Stimulated activated naive CD8-positive, alpha-beta T cell treated with anti-CD3 and anti-CD28 coated beads, Interleukin-15, Interleukin-2, amounts not matched to agents 100 ng/mL and 50 ng/mL, for 24 hours (primary cell): Measurements from ENCODE around the gene SLC6A15.

ENCODE experiments used
- H3K27ac Mint-ChIP-seq: one replicate; pipeline ENCODE4 v1.8.0; 2021; ENCODE audit warnings: mild to moderate bottlenecking, mixed read lengths
- H3K27me3 Mint-ChIP-seq: one replicate; pipeline ENCODE4 v1.8.0; 2021; ENCODE audit warnings: mixed read lengths
- H3K36me3 Mint-ChIP-seq: one replicate; pipeline ENCODE4 v1.8.0; 2021; ENCODE audit warnings: low read depth, mixed read lengths
- H3K4me1 Mint-ChIP-seq: one replicate; pipeline ENCODE4 v1.8.0; 2021; ENCODE audit warnings: low read depth, mixed read lengths
- H3K4me3 Mint-ChIP-seq: one replicate; pipeline ENCODE4 v1.8.0; 2021; ENCODE audit warnings: mild to moderate bottlenecking, mixed read lengths
- H3K9me3 Mint-ChIP-seq: one replicate; pipeline ENCODE4 v1.8.0; 2021; ENCODE audit warnings: mixed read lengths

Gene SLC6A15

DNA sequence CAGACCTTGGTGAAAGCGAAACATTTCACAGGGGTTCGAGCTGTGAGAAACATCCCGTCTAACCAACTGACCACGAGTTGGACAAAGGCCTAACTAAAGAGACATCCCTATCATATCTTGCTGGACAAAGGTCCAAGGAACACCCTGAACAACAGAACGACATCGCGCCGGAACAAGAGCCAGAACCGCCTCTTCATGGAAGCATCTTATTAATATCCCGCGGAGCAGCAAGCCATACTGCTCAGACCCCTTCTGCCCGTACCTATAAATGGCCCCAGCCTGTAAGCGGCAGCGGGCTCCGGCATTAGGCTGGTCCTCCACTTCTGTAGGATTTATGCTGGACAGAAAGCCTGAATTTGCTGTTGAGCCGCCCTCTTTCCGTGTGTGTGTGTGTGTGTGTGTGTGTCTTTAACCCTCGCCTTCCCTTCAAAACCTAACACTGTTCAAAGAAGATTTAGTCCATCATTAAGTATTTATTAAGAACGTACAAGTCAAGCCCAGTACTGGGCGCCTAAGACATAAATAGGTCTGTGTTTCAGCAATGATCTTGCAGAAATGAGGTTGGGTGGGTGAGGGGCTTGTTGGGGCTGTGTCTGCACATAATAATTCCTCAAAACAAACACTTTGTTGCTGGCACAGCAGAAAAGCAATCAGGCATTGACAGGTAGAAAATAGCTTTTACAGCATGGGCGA is 1.9 kb downstream of the SLC6A15 start:
- no peak overlapping the region for H3K27ac Mint-ChIP-seq
- H3K27me3 Mint-ChIP-seq = peaks cover 43% of the 10 kb centered on the region
- H3K9me3 Mint-ChIP-seq = no peaks in the 10 kb centered on the region
- no peaks in the 10 kb centered on the region for H3K36me3 Mint-ChIP-seq
- H3K4me1 Mint-ChIP-seq = peaks cover 6% of the 10 kb centered on the region
- peak overlapping the region; percentile 67 for H3K4me3 Mint-ChIP-seq

DNA sequence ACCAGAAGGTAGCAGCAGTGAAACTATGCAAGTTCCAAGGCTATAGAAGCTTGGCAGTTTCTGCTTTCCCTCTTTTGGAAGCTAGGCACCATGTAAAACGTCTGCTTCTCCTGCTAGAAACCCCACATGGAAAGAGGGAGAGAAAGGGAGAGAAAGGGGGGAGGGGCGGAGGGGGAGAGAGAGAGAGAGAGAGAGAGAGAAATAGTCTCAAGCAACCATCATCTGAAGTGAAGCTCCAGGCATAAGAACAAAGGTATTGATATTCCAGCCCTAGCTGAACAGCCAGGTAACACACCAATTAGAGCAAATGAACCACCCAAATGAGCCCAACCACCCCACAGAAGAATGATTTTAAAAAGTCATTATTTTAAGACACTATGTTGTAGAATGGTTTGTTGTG is 8.5 kb downstream of the SLC6A15 start:
- H3K9me3 Mint-ChIP-seq = no peaks in the 10 kb centered on the region
- H3K36me3 Mint-ChIP-seq = no peaks in the 10 kb centered on the region
- no peak overlapping the region for H3K27ac Mint-ChIP-seq
- no peaks in the 10 kb centered on the region for H3K27me3 Mint-ChIP-seq
- H3K4me3 Mint-ChIP-seq = no peak overlapping the region
- H3K4me1 Mint-ChIP-seq = no peaks in the 10 kb centered on the region

DNA sequence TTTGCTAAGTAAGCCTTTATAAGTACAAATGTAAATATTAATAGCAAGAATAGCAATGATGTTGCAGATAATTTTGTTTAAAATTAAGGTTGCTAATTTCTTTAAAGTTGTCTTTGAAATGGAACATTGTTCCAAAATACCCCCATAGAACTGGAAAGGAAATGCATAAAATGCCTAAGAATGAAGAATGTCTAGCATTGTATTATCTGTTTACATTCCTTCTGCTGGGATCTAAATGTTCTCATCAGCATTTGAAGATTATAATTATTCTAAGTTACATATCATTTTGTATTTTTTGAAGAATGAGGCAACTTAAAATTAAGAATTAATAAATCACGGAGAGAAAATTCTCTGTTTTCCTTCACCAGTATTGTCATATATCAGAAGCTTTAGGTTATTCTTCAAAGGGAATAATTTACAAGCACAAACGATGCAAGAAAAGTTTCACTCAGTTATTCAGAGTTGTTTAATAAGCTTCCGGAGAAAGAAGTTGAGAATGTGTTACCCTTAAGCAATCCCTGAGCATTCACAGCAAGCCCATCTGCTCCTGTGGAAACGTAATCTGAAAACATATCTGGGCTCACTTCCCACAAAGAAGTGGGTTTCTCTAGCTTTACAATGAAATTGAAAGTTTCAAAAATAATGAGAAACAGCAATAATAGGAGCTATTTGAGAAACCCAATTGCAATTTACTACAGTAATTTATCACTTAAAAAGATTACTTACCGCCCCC is 21.3 kb downstream of the SLC6A15 start:
- Mint-ChIP-seq H3K27ac (no peak overlapping the region), H3K4me3 (no peak overlapping the region), H3K36me3 (no peaks in the 10 kb centered on the region), H3K9me3 (no peaks in the 10 kb centered on the region), H3K4me1 (no peaks in the 10 kb centered on the region), H3K27me3 (no peaks in the 10 kb centered on the region)

DNA sequence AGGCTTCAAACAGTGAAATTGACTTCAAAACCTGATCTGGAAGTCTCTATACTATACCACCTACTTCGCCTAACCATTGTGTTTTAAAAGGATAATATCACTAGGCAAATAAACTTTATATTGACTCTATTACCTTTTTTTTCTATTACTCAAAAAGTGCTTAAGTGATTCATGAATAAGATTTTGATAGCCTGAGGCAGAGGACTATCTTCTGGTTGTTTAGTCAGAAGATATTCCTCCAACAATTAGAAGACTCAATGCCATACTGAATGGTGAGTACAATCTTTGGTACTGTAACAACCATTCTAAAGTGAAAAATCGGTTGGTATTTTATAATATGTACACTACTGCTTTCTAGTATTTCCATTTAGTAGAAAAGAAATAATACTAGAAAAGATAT is 22.8 kb downstream of the SLC6A15 start:
- no peaks in the 10 kb centered on the region for H3K4me1 Mint-ChIP-seq
- H3K36me3 Mint-ChIP-seq = no peaks in the 10 kb centered on the region
- no peak overlapping the region for H3K27ac Mint-ChIP-seq
- no peaks in the 10 kb centered on the region for H3K27me3 Mint-ChIP-seq
- H3K4me3 Mint-ChIP-seq = no peak overlapping the region
- no peaks in the 10 kb centered on the region for H3K9me3 Mint-ChIP-seq

DNA sequence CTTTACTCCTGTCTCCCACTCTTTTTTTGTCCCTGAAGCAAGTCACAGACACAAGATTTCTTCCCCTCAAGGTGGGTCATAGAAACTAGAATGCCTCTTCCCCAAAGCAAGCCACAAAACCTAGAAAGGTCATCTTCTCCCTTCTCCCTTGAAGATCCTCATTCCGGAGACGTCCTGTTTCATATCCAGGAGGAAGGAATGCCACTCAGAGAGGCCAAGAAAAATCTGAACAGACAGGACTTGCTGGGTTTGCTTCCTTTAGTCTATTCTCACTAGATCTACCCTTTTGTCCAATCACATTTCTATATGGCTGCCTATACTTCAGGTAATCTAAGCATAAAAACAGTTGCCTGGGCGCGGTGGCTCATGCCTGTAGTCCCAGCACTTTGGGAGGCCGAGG is 23.7 kb downstream of the SLC6A15 start:
- Mint-ChIP-seq H3K27me3 (no peaks in the 10 kb centered on the region), H3K4me1 (no peaks in the 10 kb centered on the region), H3K9me3 (no peaks in the 10 kb centered on the region), H3K4me3 (no peak overlapping the region), H3K36me3 (no peaks in the 10 kb centered on the region), H3K27ac (no peak overlapping the region)

DNA sequence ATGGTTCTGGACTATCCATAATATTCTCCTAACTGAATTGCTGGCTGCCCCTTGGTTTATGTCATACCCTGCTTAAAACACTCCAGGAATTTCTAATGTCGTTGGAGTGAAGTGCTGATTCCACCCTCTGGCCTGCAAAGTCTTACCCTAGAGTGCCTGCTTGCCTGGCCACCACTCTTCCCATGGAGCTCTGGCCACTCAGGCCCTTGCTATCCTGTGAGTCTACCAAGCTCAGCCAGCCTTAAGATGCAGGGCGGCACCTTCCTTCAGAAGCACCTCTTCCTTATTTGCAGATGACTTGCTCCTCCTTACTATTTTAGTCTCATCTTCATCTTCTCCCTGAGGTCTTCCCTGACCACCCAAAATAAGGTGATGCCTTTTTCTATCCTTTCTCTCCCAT is 35.3 kb downstream of the SLC6A15 start:
- Mint-ChIP-seq H3K36me3 (no peaks in the 10 kb centered on the region), H3K9me3 (no peaks in the 10 kb centered on the region), H3K27ac (no peak overlapping the region), H3K27me3 (peaks cover 8% of the 10 kb centered on the region), H3K4me1 (no peaks in the 10 kb centered on the region), H3K4me3 (no peak overlapping the region)

DNA sequence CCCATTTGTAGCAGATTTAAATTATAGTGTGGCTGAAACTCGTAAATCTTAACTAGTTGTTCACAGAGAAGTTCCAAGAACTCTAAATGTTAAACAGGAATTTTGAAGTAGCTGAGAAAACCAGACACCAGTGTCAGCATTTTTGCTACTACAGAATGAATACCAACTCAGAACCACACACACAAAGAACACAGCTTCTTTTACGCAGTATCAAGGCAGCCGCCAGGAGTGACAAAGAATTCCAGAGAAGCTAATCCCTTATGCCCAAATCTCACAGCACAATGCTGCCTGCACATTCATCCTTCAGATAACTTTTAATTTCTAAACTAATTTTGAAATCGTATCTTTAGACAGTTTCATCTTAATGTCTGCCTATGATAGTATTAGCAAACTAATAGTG is 37.4 kb downstream of the SLC6A15 start:
- H3K4me1 Mint-ChIP-seq = no peaks in the 10 kb centered on the region
- H3K36me3 Mint-ChIP-seq = no peaks in the 10 kb centered on the region
- no peak overlapping the region for H3K4me3 Mint-ChIP-seq
- no peaks in the 10 kb centered on the region for H3K9me3 Mint-ChIP-seq
- H3K27me3 Mint-ChIP-seq = peaks cover 8% of the 10 kb centered on the region
- no peak overlapping the region for H3K27ac Mint-ChIP-seq

DNA sequence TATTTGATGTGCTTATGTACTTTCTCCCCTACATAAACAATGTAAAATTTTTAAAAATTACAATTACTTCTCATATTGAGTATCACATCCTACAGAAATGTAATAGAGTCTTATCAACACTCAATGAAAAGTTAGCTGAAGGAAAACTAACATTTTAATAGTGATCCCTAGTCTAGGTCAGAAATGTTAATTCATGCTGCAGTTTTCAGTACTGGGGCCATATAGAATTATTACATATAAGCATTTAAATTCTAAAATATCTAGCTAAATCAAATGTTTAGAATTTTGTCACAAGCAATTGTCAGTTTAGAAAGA is 37.8 kb downstream of the SLC6A15 start:
- Mint-ChIP-seq H3K36me3 (no peaks in the 10 kb centered on the region), H3K27me3 (peaks cover 8% of the 10 kb centered on the region), H3K4me3 (no peak overlapping the region), H3K27ac (no peak overlapping the region), H3K4me1 (no peaks in the 10 kb centered on the region), H3K9me3 (no peaks in the 10 kb centered on the region)

DNA sequence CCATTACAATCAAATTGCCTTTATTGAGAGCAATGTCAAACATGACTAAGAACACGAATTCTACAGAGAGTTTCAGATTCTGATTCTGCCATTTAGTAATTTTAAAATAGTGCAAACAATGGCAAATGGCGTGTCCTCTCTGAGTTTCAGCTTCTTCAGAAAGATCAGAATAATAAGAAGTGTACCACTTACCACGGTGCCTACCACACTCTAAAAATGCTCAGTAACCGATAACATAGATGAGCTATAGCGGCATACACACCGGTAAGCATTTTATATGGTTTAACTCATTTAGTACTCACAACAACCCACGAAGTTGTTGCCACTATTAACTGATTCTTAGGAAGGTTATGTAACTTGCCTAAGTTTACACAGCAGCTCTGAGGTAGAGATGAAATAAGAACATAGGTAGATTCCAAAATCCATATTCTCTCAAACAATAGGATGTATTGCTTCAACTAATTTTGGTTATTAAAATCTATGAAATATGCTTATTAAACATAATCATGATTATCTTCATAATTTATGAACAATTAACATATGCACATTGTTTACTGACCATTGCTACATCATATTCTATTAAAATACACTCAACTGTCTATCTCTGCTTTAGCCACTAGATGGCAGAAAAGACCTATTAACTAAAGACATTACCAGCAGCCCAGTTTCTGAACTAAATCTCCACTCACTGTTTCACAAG is 38.3 kb downstream of the SLC6A15 start:
- H3K27ac Mint-ChIP-seq = no peak overlapping the region
- no peaks in the 10 kb centered on the region for H3K9me3 Mint-ChIP-seq
- no peaks in the 10 kb centered on the region for H3K4me1 Mint-ChIP-seq
- no peaks in the 10 kb centered on the region for H3K36me3 Mint-ChIP-seq
- peaks cover 12% of the 10 kb centered on the region for H3K27me3 Mint-ChIP-seq
- no peak overlapping the region for H3K4me3 Mint-ChIP-seq

DNA sequence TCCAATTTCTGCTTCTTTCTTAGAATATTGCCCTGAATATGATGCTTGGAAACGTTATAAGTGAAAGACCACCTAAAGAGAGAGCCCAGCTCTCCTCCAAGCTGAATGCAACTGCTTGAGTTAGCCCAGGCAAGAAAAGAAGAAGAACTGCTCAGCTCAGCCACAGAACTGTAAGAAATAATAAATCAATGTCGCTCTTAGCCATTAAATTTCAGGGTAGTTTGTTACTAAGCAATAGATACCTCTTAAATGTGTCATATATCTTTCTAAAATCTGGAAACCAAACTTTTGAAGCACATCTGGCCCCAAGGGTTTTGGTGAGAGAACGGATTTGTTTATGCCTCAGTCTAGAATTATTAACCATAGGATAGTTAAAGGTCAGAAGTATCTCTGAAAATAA is 50.4 kb downstream of the SLC6A15 start:
- Mint-ChIP-seq H3K4me1 (no peaks in the 10 kb centered on the region), H3K9me3 (no peaks in the 10 kb centered on the region), H3K27me3 (no peaks in the 10 kb centered on the region), H3K27ac (no peak overlapping the region), H3K4me3 (no peak overlapping the region), H3K36me3 (no peaks in the 10 kb centered on the region)

DNA sequence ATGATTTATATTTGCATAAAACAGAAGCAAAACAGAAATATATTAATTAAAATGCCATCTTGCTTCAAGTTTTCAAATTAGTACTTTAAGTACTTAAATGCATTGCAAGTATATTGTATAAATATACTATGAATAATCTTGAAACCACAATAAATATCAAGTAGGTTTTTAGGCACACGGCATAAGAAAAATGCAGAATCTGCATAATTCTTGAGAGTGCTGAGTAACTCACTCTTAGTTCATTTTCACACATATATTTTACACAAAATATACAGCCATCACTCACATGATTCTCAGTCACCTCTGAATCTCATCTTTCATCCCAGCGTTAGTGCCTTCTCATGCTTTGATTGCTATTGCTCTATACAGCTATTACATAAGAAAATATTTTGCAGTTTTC is 51.9 kb downstream of the SLC6A15 start:
- Mint-ChIP-seq H3K9me3 (no peaks in the 10 kb centered on the region), H3K27ac (no peak overlapping the region), H3K4me1 (no peaks in the 10 kb centered on the region), H3K36me3 (no peaks in the 10 kb centered on the region), H3K27me3 (peaks cover 2% of the 10 kb centered on the region), H3K4me3 (no peak overlapping the region)

DNA sequence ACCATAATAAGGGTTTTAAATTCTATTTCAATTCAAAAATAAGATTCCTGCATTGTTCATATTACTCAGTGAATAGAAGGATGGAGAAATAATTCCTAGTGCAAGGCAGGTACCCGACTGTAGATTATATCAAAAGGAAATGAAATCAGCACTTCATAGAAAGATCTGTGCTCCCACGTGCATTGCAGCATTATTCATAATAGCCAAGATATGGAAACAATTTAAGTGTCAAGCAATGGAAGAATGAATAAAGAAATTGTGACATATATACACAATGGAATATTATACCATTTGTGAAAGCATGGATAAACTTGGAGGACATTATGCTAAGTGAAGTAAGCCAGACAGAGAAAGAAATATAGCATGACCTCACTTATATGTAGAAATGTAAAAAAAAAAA is 53.8 kb downstream of the SLC6A15 start:
- Mint-ChIP-seq H3K4me3 (no peak overlapping the region), H3K27me3 (peaks cover 9% of the 10 kb centered on the region), H3K9me3 (no peaks in the 10 kb centered on the region), H3K4me1 (no peaks in the 10 kb centered on the region), H3K27ac (no peak overlapping the region), H3K36me3 (no peaks in the 10 kb centered on the region)

DNA sequence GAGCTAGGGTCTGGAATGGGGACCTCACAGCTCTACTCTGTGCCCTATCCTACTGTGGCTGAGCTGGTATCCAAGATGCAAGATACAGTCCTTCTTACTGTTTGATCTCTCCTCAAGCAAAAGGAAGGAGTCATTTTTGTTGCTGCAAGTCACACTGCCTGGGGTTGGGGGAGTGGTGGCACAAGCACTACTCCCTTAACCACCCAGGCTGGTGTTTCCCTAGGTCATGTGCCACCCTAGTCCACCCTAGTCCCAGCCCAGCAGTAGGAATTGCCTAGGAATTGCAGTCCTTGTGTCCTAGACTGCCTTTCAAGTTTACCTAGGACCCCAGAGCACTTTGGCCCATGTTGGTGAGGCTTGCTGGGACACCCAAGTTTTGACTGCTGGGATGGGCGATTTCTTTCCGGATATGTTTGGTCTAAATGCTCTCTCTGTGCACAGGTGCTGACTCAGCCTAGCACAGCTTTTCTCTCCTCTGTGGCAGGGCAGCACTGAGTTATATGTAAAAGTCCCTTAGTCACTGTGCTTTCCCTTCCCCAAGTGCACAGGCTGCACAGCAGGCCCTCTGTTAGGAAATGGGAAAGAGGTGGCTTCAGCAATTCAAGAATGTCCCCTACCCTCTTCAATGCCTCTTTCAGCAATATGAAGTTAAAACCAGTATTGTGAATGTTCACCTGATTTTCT is 54.9 kb downstream of the SLC6A15 start:
- no peak overlapping the region for H3K4me3 Mint-ChIP-seq
- H3K4me1 Mint-ChIP-seq = no peaks in the 10 kb centered on the region
- H3K27me3 Mint-ChIP-seq = peaks cover 11% of the 10 kb centered on the region
- no peaks in the 10 kb centered on the region for H3K36me3 Mint-ChIP-seq
- H3K9me3 Mint-ChIP-seq = no peaks in the 10 kb centered on the region
- no peak overlapping the region for H3K27ac Mint-ChIP-seq

DNA sequence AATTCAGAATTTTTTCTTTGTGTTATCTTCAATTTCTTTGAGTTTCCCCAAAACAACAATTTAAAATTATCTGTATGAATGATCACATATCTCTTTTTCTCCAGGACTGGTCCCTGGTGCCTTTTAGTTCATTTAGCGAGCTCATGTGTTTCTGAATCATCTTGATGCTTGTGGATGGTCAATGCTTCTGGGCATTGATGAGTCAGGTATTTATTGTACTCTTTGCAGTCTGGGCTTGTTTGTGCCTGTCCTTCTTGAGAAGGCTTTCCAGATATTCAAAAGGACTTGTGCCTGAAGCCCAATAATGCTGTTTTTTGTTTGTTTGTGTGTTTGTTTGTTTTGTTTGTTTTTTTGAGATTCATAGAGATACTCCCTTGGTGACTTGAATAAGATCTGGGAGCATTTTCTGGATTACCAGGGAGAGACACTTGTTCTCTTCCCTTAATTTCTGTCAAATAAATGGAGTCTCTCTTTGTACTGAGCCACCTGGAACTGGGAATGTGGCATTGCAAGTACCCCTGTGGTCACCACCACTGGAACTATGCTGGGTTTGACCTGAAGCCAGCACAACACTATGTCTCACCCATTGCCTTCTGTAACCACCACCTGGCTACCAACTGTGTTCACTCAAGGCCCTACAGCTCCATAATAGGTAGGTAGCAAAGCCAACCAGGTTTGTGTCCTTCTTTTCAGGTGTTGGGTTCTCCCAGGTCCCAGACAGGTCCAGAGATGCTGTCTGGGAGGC is 56.3 kb downstream of the SLC6A15 start:
- no peak overlapping the region for H3K27ac Mint-ChIP-seq
- H3K4me1 Mint-ChIP-seq = no peaks in the 10 kb centered on the region
- no peak overlapping the region for H3K4me3 Mint-ChIP-seq
- no peaks in the 10 kb centered on the region for H3K9me3 Mint-ChIP-seq
- H3K36me3 Mint-ChIP-seq = no peaks in the 10 kb centered on the region
- H3K27me3 Mint-ChIP-seq = peaks cover 11% of the 10 kb centered on the region
